NCI-H69 (cell line): ENCODE results near the gene IZUMO1.
"Not testable (repeated sequence)": the region's sequence is repeated elsewhere in the genome, so short reads cannot be mapped to it uniquely, and the experiment has no call there.

Experiments
- DNase-seq: peaks from one replicate; lab custom pipeline; 2025; lab: John Stamatoyannopoulos, UW

IZUMO1 gene

GRCh38 chr19:48746738-48747575 is at the start of gene IZUMO1:
IZUMO1 (minus strand) TSS chr19:48746909; CDS start chr19:48745859, 1,050 bp downstream.
- DNase-seq = no peak

- no peak for DNase-seq
Measured at GRCh38 chr19:48795685-48796070, 49.0 kb upstream of the IZUMO1 start.

- peak; percentile 97 for DNase-seq
Measured at GRCh38 chr19:48795055-48795684, 48.5 kb upstream of the IZUMO1 start.

GRCh38 chr19:48794291-48794690 is 47.6 kb upstream of the IZUMO1 start:
- DNase-seq = no peak

- DNase-seq = no peak
Measured at GRCh38 chr19:48793271-48793670, 46.6 kb upstream of the IZUMO1 start.

- DNase-seq = not testable (repeated sequence)
Measured at GRCh38 chr19:48787331-48787730, 40.6 kb upstream of the IZUMO1 start.

GRCh38 chr19:48786422-48786821 is 39.7 kb upstream of the IZUMO1 start:
- not testable (repeated sequence) for DNase-seq

- peak; percentile 50 for DNase-seq
Measured at GRCh38 chr19:48784527-48784926, 37.8 kb upstream of the IZUMO1 start.

- DNase-seq = no peak
Measured at GRCh38 chr19:48780631-48781391, 34.1 kb upstream of the IZUMO1 start.

GRCh38 chr19:48779636-48780035 is 32.9 kb upstream of the IZUMO1 start:
- DNase-seq = no peak

- no peak for DNase-seq
Measured at GRCh38 chr19:48777720-48778119, 31.0 kb upstream of the IZUMO1 start.

- DNase-seq = no peak
Measured at GRCh38 chr19:48777139-48777538, 30.4 kb upstream of the IZUMO1 start.

- DNase-seq = no peak
Measured at GRCh38 chr19:48772503-48772953, 25.8 kb upstream of the IZUMO1 start.

- no peak for DNase-seq
Measured at GRCh38 chr19:48770734-48771472, 24.2 kb upstream of the IZUMO1 start.

- DNase-seq = no peak
Measured at GRCh38 chr19:48770266-48770665, 23.6 kb upstream of the IZUMO1 start.

GRCh38 chr19:48768994-48769713 is 22.4 kb upstream of the IZUMO1 start:
- DNase-seq = no peak

- DNase-seq = peak; percentile 32
Measured at GRCh38 chr19:48768171-48768753, 21.6 kb upstream of the IZUMO1 start.

GRCh38 chr19:48765816-48766215 is 19.1 kb upstream of the IZUMO1 start:
- not testable (repeated sequence) for DNase-seq

GRCh38 chr19:48760504-48761205 is 13.9 kb upstream of the IZUMO1 start:
- no peak for DNase-seq

GRCh38 chr19:48757741-48758144 is 11.0 kb upstream of the IZUMO1 start:
- no peak for DNase-seq
